ENCODE results near the gene COBL.

GRCh38 chr7:51108134-51108533 is 208.5 kb downstream of the COBL start:
- TF ChIP-seq CTCF (IDR thresholded peaks at IDR 0.05): no peak
- no peak for TF ChIP-seq POLR2A (IDR thresholded peaks at IDR 0.05)
- TF ChIP-seq POLR2AphosphoS5 (IDR thresholded peaks at IDR 0.05): no peak

All from prostate gland (tissue), 2 donors.